ENCODE data around the gene VPS26A. TPM values are rescaled to one million over a fixed set of nuclear protein-coding genes. Genes with fewer than 3 reads are reported as not detected.

VPS26A gene
- 27.3 and 35.2 TPM in 2 replicates for total RNA-seq

DNA sequence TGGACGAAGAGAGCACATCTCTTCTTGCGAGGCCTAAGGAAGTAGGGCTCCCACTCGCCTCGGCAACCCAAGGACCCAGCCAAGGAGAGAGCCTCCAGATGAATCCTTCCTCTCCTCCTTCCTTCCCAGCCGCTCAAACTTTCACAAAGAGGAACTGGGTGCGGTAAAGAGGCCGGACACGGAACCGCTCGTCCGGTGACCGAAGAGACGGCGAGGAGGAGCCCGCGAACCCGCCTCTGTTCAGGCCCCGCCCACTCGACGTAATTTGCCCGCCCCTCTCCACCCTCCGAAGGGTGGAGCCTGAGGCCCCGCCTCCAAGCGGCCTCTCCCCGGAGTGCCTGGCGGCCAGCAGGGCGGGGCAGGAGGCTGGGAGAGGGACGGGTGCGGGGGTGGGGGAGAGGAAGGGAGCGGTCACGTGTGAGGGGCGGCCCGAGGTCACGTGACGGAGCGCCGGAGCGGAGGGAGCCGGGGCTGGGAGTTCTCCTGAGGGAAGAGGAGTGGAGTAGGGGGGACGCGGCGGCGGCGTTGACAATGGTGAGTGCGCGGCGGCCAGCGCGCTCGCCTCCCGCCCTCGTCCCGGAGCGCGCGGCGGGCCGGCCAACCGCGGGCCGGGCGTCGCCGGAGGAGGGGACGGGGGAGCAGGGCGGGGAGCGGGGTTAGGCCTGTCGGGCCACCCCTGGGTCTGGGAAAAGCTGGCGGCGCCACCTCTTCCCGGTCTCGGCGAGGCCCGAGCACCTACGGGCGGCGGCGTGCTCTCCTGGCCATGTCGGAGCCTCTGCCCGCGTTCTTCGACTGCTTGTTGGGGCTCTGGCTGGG is at the start of gene VPS26A:
Gene VPS26A, plus strand, starts transcription at position 432 of the 816 bp plus-strand sequence. Its CDS starts 100 bp downstream, at position 532.

GRCh38 chr10:69087590-69088470 is 36.1 kb upstream of the VPS26A start, which contains the start of gene SRGN:
TSS of gene SRGN (plus strand) at chr10:69088103. CDS start at chr10:69088158, 55 bp downstream.

GRCh38 chr10:69179743-69180524 is 56.0 kb downstream of the VPS26A start, which contains the start of gene SUPV3L1:
TSS of gene SUPV3L1 (plus strand) at chr10:69180234. CDS start at chr10:69180292, 58 bp downstream.

GRCh38 chr10:69220041-69220451 is 96.1 kb downstream of the VPS26A start, which contains the start of gene HKDC1:
TSS of gene HKDC1 (plus strand) at chr10:69220332. CDS start at chr10:69220436, 104 bp downstream.

Other genes with a start within 250 kb of the VPS26A start
- gene DDX50, start 222.9 kb upstream of the VPS26A start, total RNA-seq, result 45.9 and 51.9 TPM in 2 replicates
- gene DDX21, start 168.0 kb upstream of the VPS26A start, total RNA-seq, result 43.5 and 68.3 TPM in 2 replicates
- gene KIFBP, start 135.4 kb upstream of the VPS26A start, total RNA-seq, result 35.9 and 39.2 TPM in 2 replicates
- 257 and 310 TPM in 2 replicates for gene SRGN, start 36.1 kb upstream of the VPS26A start, total RNA-seq
- 23.3 and 25.1 TPM in 2 replicates for gene SUPV3L1, start 56.1 kb downstream of the VPS26A start, total RNA-seq
- 1.4 and 1.7 TPM in 2 replicates for gene HKDC1, start 96.2 kb downstream of the VPS26A start, total RNA-seq
- gene HK1, start 154.3 kb downstream of the VPS26A start, total RNA-seq, result 241 and 301 TPM in 2 replicates